ENCODE data around the gene NOC4L. TPM values are rescaled to one million over a fixed set of nuclear protein-coding genes. Genes with fewer than 3 reads are reported as not detected.

The NOC4L gene
- total and polyA plus RNA-seq, 2 of the 4 experiments (the other 2 are of a cell fraction), result 5.2 to 13.4 TPM

DNA sequence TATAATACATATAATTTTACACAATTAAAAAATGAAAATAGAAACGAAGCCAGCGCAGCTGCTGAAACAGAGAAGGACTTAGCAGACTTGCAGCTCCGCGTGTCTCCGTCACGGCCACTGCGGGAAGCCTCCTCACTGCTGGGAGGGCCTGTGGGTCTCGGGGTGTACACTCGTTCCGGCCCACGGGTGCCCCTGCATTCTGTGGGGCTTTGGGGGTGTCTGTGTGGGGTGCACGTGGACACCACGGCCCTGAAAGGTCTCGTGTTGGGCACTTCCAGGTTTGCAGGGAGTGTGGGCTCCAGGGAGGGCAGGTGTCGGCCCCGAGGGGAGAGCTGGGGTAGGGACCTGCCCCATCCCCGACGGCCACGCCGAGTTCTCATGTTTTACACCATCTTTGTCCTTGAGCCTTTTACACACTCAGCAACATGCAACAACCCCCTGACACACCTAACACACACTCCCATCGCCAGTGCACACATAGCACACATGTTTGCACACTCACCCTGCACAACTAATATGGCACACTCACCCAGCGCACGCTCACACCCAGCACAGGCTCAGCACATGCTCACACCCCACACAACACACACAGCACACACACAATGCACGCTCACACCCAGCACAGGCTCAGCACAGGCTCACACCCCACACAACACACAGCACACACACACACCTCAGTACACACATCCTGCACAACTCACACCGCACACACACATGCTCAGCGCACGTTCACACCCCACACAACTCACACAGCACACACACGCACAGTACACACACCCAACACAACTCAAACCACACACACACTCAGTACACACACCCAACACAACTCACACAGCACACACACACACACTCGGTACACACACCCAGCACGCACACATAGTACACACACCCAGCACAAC is 36.6 kb downstream of the NOC4L start:
- Histone ChIP-seq H4K8ac (ENCODE audit: low read depth in 2 of 2, low read length in 2 of 2) (no peak overlapping the region), H2BK5ac (ENCODE audit: low read depth, low read length, poor library complexity, severe bottlenecking) (no peak overlapping the region), H4K91ac (ENCODE audit: insufficient read depth, low read depth, low read length) (no peak overlapping the region), H3K27ac (ENCODE audit: insufficient read depth, low read length) (no peak overlapping the region), H3K23ac (ENCODE audit: low read depth, low read length) (no peak overlapping the region), H2BK120ac (ENCODE audit: low read depth, low read length) (no peak overlapping the region), H2AFZ (replicated peaks; ENCODE audit: low read length, poor library complexity) (no peak overlapping the region), H2AK9ac (replicated peaks; ENCODE audit: low read depth, low read length, poor library complexity) (no peak overlapping the region), H4K5ac (ENCODE audit: low read depth, low read length) (no peak overlapping the region), H3K4ac (ENCODE audit: low read depth, low read length) (no peak overlapping the region), H3K9me1 (ENCODE audit: insufficient read depth, low read length) (no peaks in the 10 kb centered on the region), H2BK20ac (ENCODE audit: low read depth, low read length) (no peak overlapping the region), H4K20me1 (ENCODE audit: insufficient read depth, low read length) (no peaks in the 10 kb centered on the region; the same call in 1 of the 2 replicates), H3K79me1 (ENCODE audit: low read depth in 1 of 2, low read length in 2 of 2) (no peaks in the 10 kb centered on the region), H3K27me3 (ENCODE audit: control insufficient read depth, insufficient read depth, low read length) (peaks cover 50% of the 10 kb centered on the region), H3K9ac (ENCODE audit: low read depth, low read length) (no peak overlapping the region), H2BK15ac (ENCODE audit: low read depth, low read length) (no peak overlapping the region), H3K18ac (ENCODE audit: low read depth, low read length) (no peak overlapping the region), H2AK5ac (ENCODE audit: low read depth, low read length) (no peak overlapping the region), H3K36me3 (ENCODE audit: control insufficient read depth, insufficient read depth, low read length) (no peaks in the 10 kb centered on the region), H3K4me3 (ENCODE audit: insufficient read depth, low read depth, low read length) (no peak overlapping the region), H3K9me3 (ENCODE audit: control insufficient read depth, insufficient read depth, low read length) (no peaks in the 10 kb centered on the region; the same call in 1 of the 2 replicates), H3K14ac (replicated peaks; ENCODE audit: low read depth, low read length) (no peak overlapping the region), H3K56ac (ENCODE audit: extremely low read depth, insufficient read depth, low read length) (no peak overlapping the region), H3K4me1 (ENCODE audit: control insufficient read depth, insufficient read depth, low read length) (no peaks in the 10 kb centered on the region), H3K4me2 (ENCODE audit: low read depth, low read length) (no peak overlapping the region)
- intact Hi-C loops (cut with micrococcal nuclease), result no loop called here
- in situ Hi-C loops (cut with MboI; ENCODE audit: low sequenced_read_pairs), result no loop called here
- CTCF ChIA-PET, result no interaction called here
- DNase-seq (no peak), ATAC-seq (ENCODE audit: low read depth) (no peak)
- BruUV-seq (replicated peaks), result no TSS peak
- TF ChIP-seq, protein P1, sequence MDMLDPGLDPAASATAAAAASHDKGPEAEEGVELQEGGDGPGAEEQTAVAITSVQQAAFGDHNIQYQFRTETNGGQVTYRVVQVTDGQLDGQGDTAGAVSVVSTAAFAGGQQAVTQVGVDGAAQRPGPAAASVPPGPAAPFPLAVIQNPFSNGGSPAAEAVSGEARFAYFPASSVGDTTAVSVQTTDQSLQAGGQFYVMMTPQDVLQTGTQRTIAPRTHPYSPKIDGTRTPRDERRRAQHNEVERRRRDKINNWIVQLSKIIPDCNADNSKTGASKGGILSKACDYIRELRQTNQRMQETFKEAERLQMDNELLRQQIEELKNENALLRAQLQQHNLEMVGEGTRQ (IDR thresholded peaks at IDR 0.05; ENCODE audit: low read depth, low read length), result no peak
- TF ChIP-seq MAFK (IDR thresholded peaks at IDR 0.05; ENCODE audit: low read depth, low read length) (no peak), FOS (IDR thresholded peaks at IDR 0.05; ENCODE audit: low read depth, low read length) (no peak), CHD1 (IDR thresholded peaks at IDR 0.05; ENCODE audit: low read depth, low read length) (no peak), RCOR1 (IDR thresholded peaks at IDR 0.05; ENCODE audit: insufficient replicate concordance, low read length) (no peak), NFE2L2 (IDR thresholded peaks at IDR 0.05; ENCODE audit: low read depth, low read length) (no peak), POLR2A (IDR thresholded peaks at IDR 0.05; ENCODE audit: low read depth, low read length) (no peak), MXI1 (IDR thresholded peaks at IDR 0.05; ENCODE audit: borderline replicate concordance, low read depth, low read length) (no peak), SMC3 (IDR thresholded peaks at IDR 0.05; ENCODE audit: low read depth, low read length) (no peak), RFX5 (IDR thresholded peaks at IDR 0.05; ENCODE audit: low read depth, low read length) (no peak), CEBPB (IDR thresholded peaks at IDR 0.05; ENCODE audit: low read depth, low read length) (no peak)
- TF ChIP-seq, protein P2, sequence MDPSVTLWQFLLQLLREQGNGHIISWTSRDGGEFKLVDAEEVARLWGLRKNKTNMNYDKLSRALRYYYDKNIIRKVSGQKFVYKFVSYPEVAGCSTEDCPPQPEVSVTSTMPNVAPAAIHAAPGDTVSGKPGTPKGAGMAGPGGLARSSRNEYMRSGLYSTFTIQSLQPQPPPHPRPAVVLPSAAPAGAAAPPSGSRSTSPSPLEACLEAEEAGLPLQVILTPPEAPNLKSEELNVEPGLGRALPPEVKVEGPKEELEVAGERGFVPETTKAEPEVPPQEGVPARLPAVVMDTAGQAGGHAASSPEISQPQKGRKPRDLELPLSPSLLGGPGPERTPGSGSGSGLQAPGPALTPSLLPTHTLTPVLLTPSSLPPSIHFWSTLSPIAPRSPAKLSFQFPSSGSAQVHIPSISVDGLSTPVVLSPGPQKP (IDR thresholded peaks at IDR 0.05; ENCODE audit: borderline replicate concordance, low read depth, low read length), result no peak
- TF ChIP-seq, protein P3, sequence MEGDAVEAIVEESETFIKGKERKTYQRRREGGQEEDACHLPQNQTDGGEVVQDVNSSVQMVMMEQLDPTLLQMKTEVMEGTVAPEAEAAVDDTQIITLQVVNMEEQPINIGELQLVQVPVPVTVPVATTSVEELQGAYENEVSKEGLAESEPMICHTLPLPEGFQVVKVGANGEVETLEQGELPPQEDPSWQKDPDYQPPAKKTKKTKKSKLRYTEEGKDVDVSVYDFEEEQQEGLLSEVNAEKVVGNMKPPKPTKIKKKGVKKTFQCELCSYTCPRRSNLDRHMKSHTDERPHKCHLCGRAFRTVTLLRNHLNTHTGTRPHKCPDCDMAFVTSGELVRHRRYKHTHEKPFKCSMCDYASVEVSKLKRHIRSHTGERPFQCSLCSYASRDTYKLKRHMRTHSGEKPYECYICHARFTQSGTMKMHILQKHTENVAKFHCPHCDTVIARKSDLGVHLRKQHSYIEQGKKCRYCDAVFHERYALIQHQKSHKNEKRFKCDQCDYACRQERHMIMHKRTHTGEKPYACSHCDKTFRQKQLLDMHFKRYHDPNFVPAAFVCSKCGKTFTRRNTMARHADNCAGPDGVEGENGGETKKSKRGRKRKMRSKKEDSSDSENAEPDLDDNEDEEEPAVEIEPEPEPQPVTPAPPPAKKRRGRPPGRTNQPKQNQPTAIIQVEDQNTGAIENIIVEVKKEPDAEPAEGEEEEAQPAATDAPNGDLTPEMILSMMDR (conservative IDR thresholded peaks at IDR 0.05; ENCODE audit: low read depth, low read length), result no peak
- WGBS, 2 experiments (ENCODE audit: extremely low coverage in 2 of 2, insufficient read length in 1 of 2), result 75% methylated on average over 12 of the region's 30 CpGs; no CpG with 5 or more reads in 1 of the 2 experiments
- dilution Hi-C loops (cut with HindIII; ENCODE audit: low sequenced_read_pairs, unreplicated experiment), result no loop called here
- POLR2A ChIA-PET (ENCODE audit: unreplicated experiment), result no interaction called here
